ENCODE data around the gene TEAD1. TPM values are rescaled to one million over a fixed set of nuclear protein-coding genes. Genes with fewer than 3 reads are reported as not detected.

The TEAD1 gene
- total and polyA plus RNA-seq, 9 of the 15 experiments (the other 6 are each of a cell fraction or from before 2014, with no cell fraction given): 1.7 to 17.7 (median 10.8) TPM

DNA sequence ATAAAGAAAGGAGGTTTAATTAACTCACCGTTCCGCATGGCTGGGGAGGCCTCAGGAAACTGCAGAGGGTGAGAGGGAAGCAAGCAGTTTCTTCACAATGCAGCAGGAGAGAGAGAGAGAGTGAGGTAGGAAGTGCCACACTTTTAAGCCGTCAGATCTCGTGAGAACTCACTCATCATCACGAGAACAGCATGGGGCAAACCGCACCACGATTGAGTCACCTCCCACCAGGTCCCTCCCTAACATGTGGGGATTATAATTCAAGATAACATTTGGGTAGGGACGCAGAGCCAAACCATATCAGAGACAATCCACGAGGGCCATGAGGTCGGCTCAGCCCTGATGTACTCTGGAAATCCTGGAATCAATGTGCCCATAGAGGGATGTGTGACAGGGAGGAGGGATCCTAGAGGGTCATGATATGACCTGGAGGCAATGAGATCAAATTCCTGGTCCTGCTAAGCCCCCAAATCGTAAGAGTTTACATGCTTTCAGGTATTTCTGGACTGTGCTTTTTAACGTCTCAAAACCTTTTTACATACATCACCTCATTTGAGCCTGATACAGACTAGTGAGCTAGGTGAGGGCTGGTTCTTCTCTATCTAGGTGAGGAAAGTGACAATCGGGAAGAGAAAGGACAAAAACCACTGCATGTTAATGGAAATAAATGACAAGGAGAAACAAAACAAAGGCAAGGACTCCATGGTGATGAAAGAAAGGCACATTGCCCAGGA is 315.4 kb downstream of the TEAD1 start (continued):
- 0 out of 2 replicates have a peak, but pooled peaks have one; percentile 70 for TF ChIP-seq PHB2 (IDR thresholded peaks at IDR 0.05; ENCODE audit: low read depth)
- peak; percentile 82 for TF ChIP-seq CEBPG (CRISPR knock-in tag; IDR thresholded peaks at IDR 0.05)
- peak; percentile 79 to 80 for TF ChIP-seq CEBPG (tag; conservative IDR thresholded peaks at IDR 0.05 in 1 of 2, IDR thresholded peaks at IDR 0.05 in 1 of 2)
- TF ChIP-seq ZNF445 (CRISPR knock-in tag; IDR thresholded peaks at IDR 0.05; ENCODE audit: low read depth): no peak
- peak; percentile 91 for TF ChIP-seq SOX6 (IDR thresholded peaks at IDR 0.05)
- no peak for TF ChIP-seq HNRNPH1 (optimal IDR thresholded peaks at IDR 0.05; ENCODE audit: low read depth, low read length)
- TF ChIP-seq, protein P1, sequence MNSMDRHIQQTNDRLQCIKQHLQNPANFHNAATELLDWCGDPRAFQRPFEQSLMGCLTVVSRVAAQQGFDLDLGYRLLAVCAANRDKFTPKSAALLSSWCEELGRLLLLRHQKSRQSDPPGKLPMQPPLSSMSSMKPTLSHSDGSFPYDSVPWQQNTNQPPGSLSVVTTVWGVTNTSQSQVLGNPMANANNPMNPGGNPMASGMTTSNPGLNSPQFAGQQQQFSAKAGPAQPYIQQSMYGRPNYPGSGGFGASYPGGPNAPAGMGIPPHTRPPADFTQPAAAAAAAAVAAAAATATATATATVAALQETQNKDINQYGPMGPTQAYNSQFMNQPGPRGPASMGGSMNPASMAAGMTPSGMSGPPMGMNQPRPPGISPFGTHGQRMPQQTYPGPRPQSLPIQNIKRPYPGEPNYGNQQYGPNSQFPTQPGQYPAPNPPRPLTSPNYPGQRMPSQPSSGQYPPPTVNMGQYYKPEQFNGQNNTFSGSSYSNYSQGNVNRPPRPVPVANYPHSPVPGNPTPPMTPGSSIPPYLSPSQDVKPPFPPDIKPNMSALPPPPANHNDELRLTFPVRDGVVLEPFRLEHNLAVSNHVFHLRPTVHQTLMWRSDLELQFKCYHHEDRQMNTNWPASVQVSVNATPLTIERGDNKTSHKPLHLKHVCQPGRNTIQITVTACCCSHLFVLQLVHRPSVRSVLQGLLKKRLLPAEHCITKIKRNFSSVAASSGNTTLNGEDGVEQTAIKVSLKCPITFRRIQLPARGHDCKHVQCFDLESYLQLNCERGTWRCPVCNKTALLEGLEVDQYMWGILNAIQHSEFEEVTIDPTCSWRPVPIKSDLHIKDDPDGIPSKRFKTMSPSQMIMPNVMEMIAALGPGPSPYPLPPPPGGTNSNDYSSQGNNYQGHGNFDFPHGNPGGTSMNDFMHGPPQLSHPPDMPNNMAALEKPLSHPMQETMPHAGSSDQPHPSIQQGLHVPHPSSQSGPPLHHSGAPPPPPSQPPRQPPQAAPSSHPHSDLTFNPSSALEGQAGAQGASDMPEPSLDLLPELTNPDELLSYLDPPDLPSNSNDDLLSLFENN (IDR thresholded peaks at IDR 0.05; ENCODE audit: low read depth in 2 of 2, low read length in 2 of 2): peak in 1 of 2 experiments; percentile 92; a peak in 2 of 4 replicates
- no peak for TF ChIP-seq ZNF507 (tag; conservative IDR thresholded peaks at IDR 0.05)
- TF ChIP-seq RBM14 (IDR thresholded peaks at IDR 0.05; ENCODE audit: borderline replicate concordance, insufficient read depth, low read depth, low read length): no peak
- TF ChIP-seq ELF1 (tag; IDR thresholded peaks at IDR 0.05): peak; percentile 88
- TF ChIP-seq NFYB (IDR thresholded peaks at IDR 0.05; ENCODE audit: extremely low read depth, insufficient read length): no peak
- peak; percentile 26 to 50; a peak in 2 of 4 replicates for TF ChIP-seq NONO (IDR thresholded peaks at IDR 0.05; ENCODE audit: low read depth in 2 of 2, low read length in 1 of 2)
- TF ChIP-seq, protein P2, sequence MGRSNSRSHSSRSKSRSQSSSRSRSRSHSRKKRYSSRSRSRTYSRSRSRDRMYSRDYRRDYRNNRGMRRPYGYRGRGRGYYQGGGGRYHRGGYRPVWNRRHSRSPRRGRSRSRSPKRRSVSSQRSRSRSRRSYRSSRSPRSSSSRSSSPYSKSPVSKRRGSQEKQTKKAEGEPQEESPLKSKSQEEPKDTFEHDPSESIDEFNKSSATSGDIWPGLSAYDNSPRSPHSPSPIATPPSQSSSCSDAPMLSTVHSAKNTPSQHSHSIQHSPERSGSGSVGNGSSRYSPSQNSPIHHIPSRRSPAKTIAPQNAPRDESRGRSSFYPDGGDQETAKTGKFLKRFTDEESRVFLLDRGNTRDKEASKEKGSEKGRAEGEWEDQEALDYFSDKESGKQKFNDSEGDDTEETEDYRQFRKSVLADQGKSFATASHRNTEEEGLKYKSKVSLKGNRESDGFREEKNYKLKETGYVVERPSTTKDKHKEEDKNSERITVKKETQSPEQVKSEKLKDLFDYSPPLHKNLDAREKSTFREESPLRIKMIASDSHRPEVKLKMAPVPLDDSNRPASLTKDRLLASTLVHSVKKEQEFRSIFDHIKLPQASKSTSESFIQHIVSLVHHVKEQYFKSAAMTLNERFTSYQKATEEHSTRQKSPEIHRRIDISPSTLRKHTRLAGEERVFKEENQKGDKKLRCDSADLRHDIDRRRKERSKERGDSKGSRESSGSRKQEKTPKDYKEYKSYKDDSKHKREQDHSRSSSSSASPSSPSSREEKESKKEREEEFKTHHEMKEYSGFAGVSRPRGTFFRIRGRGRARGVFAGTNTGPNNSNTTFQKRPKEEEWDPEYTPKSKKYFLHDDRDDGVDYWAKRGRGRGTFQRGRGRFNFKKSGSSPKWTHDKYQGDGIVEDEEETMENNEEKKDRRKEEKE (IDR thresholded peaks at IDR 0.05; ENCODE audit: borderline replicate concordance in 1 of 2, control insufficient read depth in 1 of 2, low read depth in 2 of 2, low read length in 1 of 2): no peak
- TF ChIP-seq SREBF2 (CRISPR knock-in tag; IDR thresholded peaks at IDR 0.05): no peak
- TF ChIP-seq, protein P3, sequence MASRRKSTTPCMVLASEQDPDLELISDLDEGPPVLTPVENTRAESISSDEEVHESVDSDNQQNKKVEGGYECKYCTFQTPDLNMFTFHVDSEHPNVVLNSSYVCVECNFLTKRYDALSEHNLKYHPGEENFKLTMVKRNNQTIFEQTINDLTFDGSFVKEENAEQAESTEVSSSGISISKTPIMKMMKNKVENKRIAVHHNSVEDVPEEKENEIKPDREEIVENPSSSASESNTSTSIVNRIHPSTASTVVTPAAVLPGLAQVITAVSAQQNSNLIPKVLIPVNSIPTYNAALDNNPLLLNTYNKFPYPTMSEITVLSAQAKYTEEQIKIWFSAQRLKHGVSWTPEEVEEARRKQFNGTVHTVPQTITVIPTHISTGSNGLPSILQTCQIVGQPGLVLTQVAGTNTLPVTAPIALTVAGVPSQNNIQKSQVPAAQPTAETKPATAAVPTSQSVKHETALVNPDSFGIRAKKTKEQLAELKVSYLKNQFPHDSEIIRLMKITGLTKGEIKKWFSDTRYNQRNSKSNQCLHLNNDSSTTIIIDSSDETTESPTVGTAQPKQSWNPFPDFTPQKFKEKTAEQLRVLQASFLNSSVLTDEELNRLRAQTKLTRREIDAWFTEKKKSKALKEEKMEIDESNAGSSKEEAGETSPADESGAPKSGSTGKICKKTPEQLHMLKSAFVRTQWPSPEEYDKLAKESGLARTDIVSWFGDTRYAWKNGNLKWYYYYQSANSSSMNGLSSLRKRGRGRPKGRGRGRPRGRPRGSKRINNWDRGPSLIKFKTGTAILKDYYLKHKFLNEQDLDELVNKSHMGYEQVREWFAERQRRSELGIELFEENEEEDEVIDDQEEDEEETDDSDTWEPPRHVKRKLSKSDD (conservative IDR thresholded peaks at IDR 0.05; ENCODE audit: low read length): peak; percentile 98
- TF ChIP-seq ZNF316 (IDR thresholded peaks at IDR 0.05): no peak
- TF ChIP-seq FOXM1 (IDR thresholded peaks at IDR 0.05; ENCODE audit: low read depth): peak; percentile 78
- no peak for TF ChIP-seq FOXM1 (CRISPR knock-in tag; IDR thresholded peaks at IDR 0.05; ENCODE audit: low read depth)
